GM21717 (cell line): Measurements from ENCODE around the gene JAG2.

Experiments
- ATAC-seq: cut with Tn5 transposase; IDR thresholded peaks from one replicate; pipeline ENCODE4 v1.9.1; 2021; ENCODE audit warnings: mild to moderate bottlenecking, moderate library complexity; ENCODE audit not compliant: unreplicated experiment

JAG2 gene

GRCh38 chr14:105151838-105152793, 16.5 kb downstream of the JAG2 start:
- ATAC-seq, result no peak

- ATAC-seq, result no peak
Observed at GRCh38 chr14:105151084-105151837, 17.3 kb downstream of the JAG2 start.

GRCh38 chr14:105150368-105151083, 18.1 kb downstream of the JAG2 start:
- ATAC-seq, result no peak

- no peak for ATAC-seq
Observed at GRCh38 chr14:105150026-105150367, 18.6 kb downstream of the JAG2 start.

- no peak for ATAC-seq
Observed at GRCh38 chr14:105149146-105149781, 19.3 kb downstream of the JAG2 start.

GRCh38 chr14:105148604-105149145, 19.9 kb downstream of the JAG2 start:
- no peak for ATAC-seq

GRCh38 chr14:105147671-105148603, 20.6 kb downstream of the JAG2 start:
- no peak for ATAC-seq

- no peak for ATAC-seq
Observed at GRCh38 chr14:105146976-105147635, 21.5 kb downstream of the JAG2 start.

- no peak for ATAC-seq
Observed at GRCh38 chr14:105146181-105146975, 22.2 kb downstream of the JAG2 start.

GRCh38 chr14:105145381-105146180, 23.0 kb downstream of the JAG2 start:
- ATAC-seq, result no peak

GRCh38 chr14:105144666-105145380, 23.8 kb downstream of the JAG2 start:
- ATAC-seq, result no peak

- no peak for ATAC-seq
Observed at GRCh38 chr14:105144026-105144665, 24.4 kb downstream of the JAG2 start.

GRCh38 chr14:105143451-105144025, 25.0 kb downstream of the JAG2 start:
- no peak for ATAC-seq

GRCh38 chr14:105142651-105143450, 25.7 kb downstream of the JAG2 start:
- no peak for ATAC-seq
